Sigmoid colon (tissue), 7 donors: ENCODE measurements around the gene FSTL3. TPM values are rescaled to one million over a fixed set of nuclear protein-coding genes. Genes with fewer than 3 reads are reported as not detected.
"Not testable (repeated sequence)": the region's sequence is repeated elsewhere in the genome, so short reads cannot be mapped to it uniquely, and the experiment has no call there.

Experiments
- DNase-seq: peaks from one replicate; pipeline ENCODE4 v3.0.0-alpha.2; 2019
- H3K27ac ChIP-seq, 4 donors: fragments of 200-600 bp; sonication (generic); one replicate each; pipeline ENCODE4 v1.5.1; 2016 to 2019; ENCODE audit warnings: mild to moderate bottlenecking in 1 of 4
- H3K27me3 ChIP-seq, 3 donors: fragments of 200-600 bp; sonication (generic); one replicate each; pipeline ENCODE4 v1.5.1; 2019; ENCODE audit warnings: mild to moderate bottlenecking in 1 of 3
- H3K36me3 ChIP-seq, 4 donors: fragments of 200-600 bp; sonication (generic); one replicate each; pipeline ENCODE4 v1.5.1; 2016 to 2019
- H3K4me1 ChIP-seq, 4 donors: fragments of 200-600 bp; sonication (generic); one replicate each; pipeline ENCODE4 v1.5.1; 2017 to 2019
- H3K4me3 ChIP-seq, 4 donors: fragments of 200-600 bp; sonication (generic); one replicate each; pipeline ENCODE4 v1.5.1; 2017 to 2019; ENCODE audit warnings: mild to moderate bottlenecking in 2 of 4, moderate library complexity in 1 of 4
- H3K9me3 ChIP-seq, 4 donors: fragments of 200-600 bp in 3 of 4; sonication (generic) in 3 of 4; one replicate each; pipeline versions ENCODE4 v1.5.1 to v1.6.1; 2013 to 2019
- CTCF ChIP-seq, 4 experiments: fragments of 450-650 bp in 3 of 4; fragments of 200-600 bp in 1 of 4; IDR thresholded peaks; one replicate each; pipeline ENCODE4 v1.5.1; 2016 to 2019; ENCODE audit warnings: antibody characterized with exemption in 4 of 4, mild to moderate bottlenecking in 3 of 4, moderate library complexity in 2 of 4
- EP300 ChIP-seq, 4 donors: sonication (generic); formaldehyde crosslinking; IDR thresholded peaks; one replicate each; pipeline ENCODE4 v1.6.1; 2017; ENCODE audit warnings: antibody characterized with exemption in 4 of 4
- POLR2A ChIP-seq, 2 donors: fragments of 450-650 bp; IDR thresholded peaks; one replicate each; pipeline ENCODE4 v1.6.1; 2016; ENCODE audit warnings: antibody characterized with exemption in 2 of 2, mild to moderate bottlenecking in 2 of 2, moderate library complexity in 2 of 2
- POLR2AphosphoS5 ChIP-seq, 4 donors: sonication (generic); formaldehyde crosslinking; IDR thresholded peaks; one replicate each; pipeline ENCODE4 v1.6.1; 2017; ENCODE audit warnings: antibody characterized with exemption in 4 of 4
- WGBS, 2 donors: extraction: QIAGEN DNeasy Blood & Tissue Kit; methylation state at CpG; one replicate each; pipeline ENCODE4 v1.1.7; 2013; 5-methylcytosine and 5-hydroxymethylcytosine counted together
- intact Hi-C: fragments of 100-400 bp; cut with DNase I; formaldehyde crosslinking; loops from one replicate; pipeline ENCODE4 v1.15.1; 2023
- polyA plus RNA-seq, 3 donors: library from polyadenylated mRNA; stranded (reverse); fragments of 200-250 nt; gene quantifications; one replicate each; pipeline ENCODE4 v1.2.3, GENCODE V29; 2013
- total RNA-seq, 4 donors: library from RNA; depleted of rRNA; stranded (reverse); fragments of >200 nt; gene quantifications; one replicate each; pipeline ENCODE4 v1.1.0, GENCODE V29; 2016
- donor health status: healthy with polysubstance abuse.
- donor health status: Bipolar disorder and iron deficiency.
- donor health status: healthy.

The FSTL3 gene
- total and polyA plus RNA-seq, 7 donors, result 1.6 to 118 (median 35.7) TPM

DNA sequence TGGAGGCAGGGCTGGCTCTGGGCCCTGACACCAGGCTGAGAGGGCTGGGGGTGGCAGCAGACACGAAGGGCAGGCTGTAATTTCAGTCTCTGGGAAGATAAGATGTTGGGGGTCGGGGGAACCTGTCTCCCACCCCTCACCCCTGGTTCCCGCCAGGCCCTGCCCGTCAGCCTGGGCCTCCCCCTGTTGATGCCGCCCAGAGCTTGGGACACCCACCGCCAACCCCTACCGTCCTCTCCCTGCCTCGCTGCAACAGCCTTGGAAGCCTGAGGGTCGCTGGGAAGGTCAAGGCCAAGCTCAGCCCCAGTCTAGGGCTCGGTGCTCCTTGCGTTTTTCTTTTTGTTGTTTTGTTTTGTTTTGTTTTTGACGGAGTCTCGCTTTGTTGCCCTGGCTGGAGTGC, 47.1 kb downstream of the FSTL3 start:
- H3K9me3 ChIP-seq, result no peaks in the 10 kb centered on the region
- peak overlapping the region in 2 of 4 donors; percentile 17 to 22 for H3K27ac ChIP-seq
- intact Hi-C loops, result no loop called here
- H3K36me3 ChIP-seq, result peaks cover 0 to 7% (median 2%) of the 10 kb centered on the region in 4 donors
- no peak for DNase-seq
- 55 to 83% methylated on average over 13 of the region's 13 CpGs for WGBS, 2 donors
- H3K4me3 ChIP-seq, result no peak overlapping the region
- TF ChIP-seq CTCF (IDR thresholded peaks at IDR 0.05), result no peak
- no peak for TF ChIP-seq EP300 (IDR thresholded peaks at IDR 0.05)
- TF ChIP-seq POLR2A (IDR thresholded peaks at IDR 0.05), result no peak
- no peak for TF ChIP-seq POLR2AphosphoS5 (IDR thresholded peaks at IDR 0.05)
- H3K4me1 ChIP-seq, result peaks cover 0 to 25% (median 18%) of the 10 kb centered on the region in 4 donors
- peaks cover 4 to 20% (median 6%) of the 10 kb centered on the region in 3 donors for H3K27me3 ChIP-seq

DNA sequence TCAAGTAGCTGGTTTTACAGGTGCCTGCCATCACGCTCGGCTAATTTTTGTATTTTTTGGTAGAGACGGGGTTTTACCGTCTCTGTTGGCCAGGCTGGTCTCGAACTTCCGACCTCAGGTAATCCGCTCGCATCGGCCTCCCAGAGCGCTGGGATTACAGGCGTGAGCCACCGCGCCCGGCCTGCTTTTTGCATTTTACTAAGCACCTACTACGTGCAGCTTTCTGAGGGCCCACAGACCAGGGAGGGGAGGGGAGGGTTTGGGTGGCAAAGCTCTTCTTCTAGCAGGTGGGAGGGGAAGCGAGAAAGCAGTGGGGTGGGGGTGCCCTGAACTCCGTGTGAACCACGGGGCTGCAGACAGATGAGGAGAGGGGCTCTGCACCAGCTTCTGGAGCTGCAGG, 47.5 kb downstream of the FSTL3 start:
- H3K27me3 ChIP-seq, result peaks cover 4 to 15% (median 6%) of the 10 kb centered on the region in 3 donors
- no peak overlapping the region for H3K4me3 ChIP-seq
- peaks cover 0 to 7% (median 2%) of the 10 kb centered on the region in 4 donors for H3K36me3 ChIP-seq
- no peak for DNase-seq
- H3K27ac ChIP-seq, result no peak overlapping the region
- intact Hi-C loops, result no loop called here
- H3K4me1 ChIP-seq, result peaks cover 0 to 21% (median 16%) of the 10 kb centered on the region in 4 donors
- no peaks in the 10 kb centered on the region for H3K9me3 ChIP-seq
- TF ChIP-seq POLR2AphosphoS5 (IDR thresholded peaks at IDR 0.05), result no peak
- TF ChIP-seq CTCF (IDR thresholded peaks at IDR 0.05), result no peak
- TF ChIP-seq EP300 (IDR thresholded peaks at IDR 0.05), result no peak
- no peak for TF ChIP-seq POLR2A (IDR thresholded peaks at IDR 0.05)
- 74 to 86% methylated on average over 18 of the region's 18 CpGs for WGBS, 2 donors

DNA sequence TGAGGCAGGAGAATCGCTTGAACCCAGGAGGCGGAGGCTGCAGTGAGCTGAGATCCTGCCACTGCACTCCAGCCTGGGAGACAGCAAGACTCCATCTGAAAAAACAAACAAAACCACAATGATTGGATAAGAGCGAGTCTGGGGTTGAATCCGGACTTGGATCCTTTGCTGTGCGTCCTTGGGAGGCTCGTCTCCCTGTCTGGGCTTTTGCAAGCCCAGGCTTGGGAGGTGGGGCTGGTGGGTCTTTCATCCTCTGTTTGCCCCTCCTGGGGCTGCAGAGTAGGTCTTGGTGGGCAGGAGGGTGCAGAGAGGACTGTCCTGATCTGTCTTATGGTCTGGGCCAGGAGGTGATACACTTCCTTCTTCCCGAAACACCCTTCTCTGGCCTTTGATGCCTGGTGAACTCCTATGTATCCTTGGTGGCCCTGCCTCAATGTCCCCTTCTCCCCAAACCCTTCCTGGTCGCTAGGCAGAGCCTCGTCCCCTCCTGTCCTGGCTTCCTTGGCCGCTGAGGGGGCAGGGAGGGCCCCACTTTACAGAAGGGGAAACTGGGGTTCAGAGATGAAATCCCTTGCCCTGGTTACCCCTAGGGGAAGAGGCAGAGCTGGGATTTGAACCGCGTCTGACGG, 49.4 kb downstream of the FSTL3 start:
- Histone ChIP-seq H3K4me1 (peaks cover 0 to 2% (median 0%) of the 10 kb centered on the region in 4 donors), H3K9me3 (no peaks in the 10 kb centered on the region), H3K27me3 (no peaks in the 10 kb centered on the region), H3K27ac (no peak overlapping the region), H3K36me3 (peaks cover 0 to 7% (median 2%) of the 10 kb centered on the region in 4 donors), H3K4me3 (no peak overlapping the region)
- intact Hi-C loops, result no loop called here
- TF ChIP-seq EP300 (IDR thresholded peaks at IDR 0.05) (no peak), POLR2A (IDR thresholded peaks at IDR 0.05) (no peak), POLR2AphosphoS5 (IDR thresholded peaks at IDR 0.05) (no peak), CTCF (IDR thresholded peaks at IDR 0.05) (no peak)
- DNase-seq, result no peak
- WGBS, 2 donors, result 76 to 88% methylated on average over 13 of the region's 13 CpGs

DNA sequence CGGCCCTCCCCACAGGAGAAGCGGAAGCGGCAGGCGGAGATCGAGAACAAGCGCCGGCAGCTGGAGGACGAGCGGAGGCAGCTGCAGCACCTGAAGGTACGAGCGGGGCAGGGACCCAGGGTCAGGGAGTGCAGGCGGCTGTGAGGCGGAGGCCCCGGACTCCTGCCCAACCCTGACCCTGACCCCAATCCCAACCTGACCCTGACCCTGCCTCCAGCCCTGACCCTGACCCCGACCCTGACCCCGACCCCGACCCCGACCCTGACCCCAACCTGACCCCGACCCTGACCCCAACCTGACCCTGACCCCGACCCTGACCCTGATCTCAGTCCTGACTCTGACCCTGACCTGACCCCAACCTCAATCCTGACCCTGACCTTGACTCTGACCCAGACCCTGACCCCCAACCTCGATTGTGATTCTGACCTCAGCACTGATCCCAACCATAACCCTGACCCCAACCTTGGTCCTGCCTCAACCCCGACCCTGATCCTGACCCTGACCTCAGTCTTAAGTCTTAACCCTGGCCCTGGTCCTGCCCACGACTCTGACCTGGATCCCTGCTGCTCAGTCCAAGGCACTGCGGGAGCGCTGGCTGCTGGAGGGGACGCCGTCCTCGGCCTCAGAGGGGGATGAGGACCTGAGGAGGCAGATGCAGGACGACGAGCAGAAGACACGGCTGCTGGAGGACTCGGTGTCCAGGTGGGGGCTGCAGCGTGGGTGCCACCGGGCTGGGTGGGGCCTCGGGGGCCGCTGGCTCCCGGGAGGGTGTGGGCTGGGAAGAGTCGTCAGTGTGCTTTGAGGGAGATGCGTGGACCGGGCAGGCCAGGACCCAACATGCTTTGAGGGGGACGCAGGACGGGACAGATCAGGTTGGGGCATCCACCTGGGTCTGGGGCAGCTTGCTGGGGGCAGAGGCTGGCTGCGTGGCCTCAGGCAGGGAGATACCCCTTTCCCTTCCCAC, 51.1 kb downstream of the FSTL3 start:
- 69 to 85% methylated on average over 43 of the region's 43 CpGs for WGBS, 2 donors
- no peaks in the 10 kb centered on the region for H3K4me1 ChIP-seq
- peak overlapping the region; percentile 36 to 76 (median 50) for H3K27ac ChIP-seq
- no peak overlapping the region for H3K4me3 ChIP-seq
- no peaks in the 10 kb centered on the region for H3K9me3 ChIP-seq
- intact Hi-C loops, result no loop called here
- peaks cover 0 to 18% (median 5%) of the 10 kb centered on the region in 4 donors for H3K36me3 ChIP-seq
- DNase-seq, result no peak
- no peaks in the 10 kb centered on the region for H3K27me3 ChIP-seq
- TF ChIP-seq EP300 (IDR thresholded peaks at IDR 0.05), result no peak

GRCh38 chr19:728011-728410, 51.8 kb downstream of the FSTL3 start:
- peaks cover 0 to 22% (median 5%) of the 10 kb centered on the region in 4 donors for H3K36me3 ChIP-seq
- no peak for DNase-seq
- 64% methylated on average over 26 of the region's 26 CpGs for WGBS, 2 donors
- H3K9me3 ChIP-seq, result no peaks in the 10 kb centered on the region
- H3K27ac ChIP-seq, result peak overlapping the region; percentile 36 to 76 (median 50)
- no peak for TF ChIP-seq EP300 (IDR thresholded peaks at IDR 0.05)
- TF ChIP-seq POLR2AphosphoS5 (IDR thresholded peaks at IDR 0.05), result peak in 2 of 4 donors; percentile 34 to 55
- no peak overlapping the region for H3K4me3 ChIP-seq
- intact Hi-C loops, result no loop called here
- no peaks in the 10 kb centered on the region for H3K4me1 ChIP-seq
- H3K27me3 ChIP-seq, result no peaks in the 10 kb centered on the region

GRCh38 chr19:729564-729963, 53.4 kb downstream of the FSTL3 start:
- H3K27ac ChIP-seq, H3K9me3 ChIP-seq, DNase-seq, intact Hi-C loops, H3K27me3 ChIP-seq, H3K4me1 ChIP-seq, H3K4me3 ChIP-seq: not testable (repeated sequence)
- WGBS, 2 donors, result 80 to 90% methylated on average over 15 of the region's 15 CpGs
- peaks cover 0 to 22% (median 5%) of the 10 kb centered on the region in 4 donors for H3K36me3 ChIP-seq
